Nephron (organoid): Measurements from ENCODE around the gene CEP290.
A peak's percentile ranks its signal among the peaks of the same experiment; 100 is the strongest.

ENCODE experiments used
- H3K27ac Mint-ChIP-seq, 3 experiments: 2 replicates each; pipeline ENCODE4 v1.8.0; 2020; ENCODE audit warnings: mixed read lengths in 3 of 3, mild to moderate bottlenecking in 2 of 3, moderate library complexity in 1 of 3
- H3K27me3 Mint-ChIP-seq: 2 replicates; pipeline ENCODE4 v1.8.0; 2021; ENCODE audit warnings: low read depth, mild to moderate bottlenecking, moderate library complexity, mixed read lengths
- H3K36me3 Mint-ChIP-seq: 2 replicates; pipeline ENCODE4 v1.8.0; 2020; ENCODE audit warnings: low read depth, mixed read lengths
- H3K4me1 Mint-ChIP-seq: 2 replicates; pipeline ENCODE4 v1.8.0; 2020; ENCODE audit warnings: mixed read lengths
- H3K4me3 Mint-ChIP-seq, 3 experiments: 2 replicates each; pipeline ENCODE4 v1.8.0; 2020; ENCODE audit warnings: mild to moderate bottlenecking in 3 of 3, mixed read lengths in 3 of 3, moderate library complexity in 2 of 3
- H3K9me3 Mint-ChIP-seq: 2 replicates; pipeline ENCODE4 v1.8.0; 2020; ENCODE audit warnings: mixed read lengths
- CTCF ChIP-seq, 3 experiments: fragments of 200-600 bp; sonication (generic); IDR thresholded peaks; one replicate each; pipeline ENCODE4 v1.5.0; 2021; ENCODE audit warnings: antibody characterized with exemption in 3 of 3; ENCODE audit not compliant: unreplicated experiment in 3 of 3

The CEP290 gene

GRCh38 chr12:88067301-88067700 is 74.6 kb downstream of the CEP290 start:
- no peaks in the 10 kb centered on the region for H3K27me3 Mint-ChIP-seq
- no peak overlapping the region for H3K27ac Mint-ChIP-seq
- H3K4me1 Mint-ChIP-seq, result no peaks in the 10 kb centered on the region
- TF ChIP-seq CTCF (IDR thresholded peaks at IDR 0.05; ENCODE audit: unreplicated experiment in 3 of 3), result no peak
- H3K9me3 Mint-ChIP-seq, result no peaks in the 10 kb centered on the region
- peaks cover 42% of the 10 kb centered on the region for H3K36me3 Mint-ChIP-seq
- H3K4me3 Mint-ChIP-seq, result no peak overlapping the region

- no peaks in the 10 kb centered on the region for H3K27me3 Mint-ChIP-seq
- H3K36me3 Mint-ChIP-seq, result peaks cover 42% of the 10 kb centered on the region
- H3K4me1 Mint-ChIP-seq, result no peaks in the 10 kb centered on the region
- H3K4me3 Mint-ChIP-seq, result no peak overlapping the region
- H3K9me3 Mint-ChIP-seq, result no peaks in the 10 kb centered on the region
- no peak for TF ChIP-seq CTCF (IDR thresholded peaks at IDR 0.05; ENCODE audit: unreplicated experiment in 3 of 3)
- peak overlapping the region in 1 of 3 experiments; percentile 6 for H3K27ac Mint-ChIP-seq
These were observed 78.5 kb downstream of the CEP290 start for GRCh38 chr12:88063375-88063774.

- H3K9me3 Mint-ChIP-seq, result no peaks in the 10 kb centered on the region
- no peak overlapping the region for H3K4me3 Mint-ChIP-seq
- H3K27me3 Mint-ChIP-seq, result no peaks in the 10 kb centered on the region
These were observed 79.4 kb downstream of the CEP290 start for GRCh38 chr12:88062474-88062873.

GRCh38 chr12:88058719-88059077 is 83.2 kb downstream of the CEP290 start:
- H3K4me1 Mint-ChIP-seq, result no peaks in the 10 kb centered on the region
- peaks cover 63% of the 10 kb centered on the region for H3K36me3 Mint-ChIP-seq
- no peaks in the 10 kb centered on the region for H3K9me3 Mint-ChIP-seq
- peak overlapping the region in 2 of 3 experiments; percentile 38 to 42 for H3K27ac Mint-ChIP-seq
- no peaks in the 10 kb centered on the region for H3K27me3 Mint-ChIP-seq
- H3K4me3 Mint-ChIP-seq, result no peak overlapping the region
- no peak for TF ChIP-seq CTCF (IDR thresholded peaks at IDR 0.05; ENCODE audit: unreplicated experiment in 3 of 3)

More at GRCh38 chr12:88062474-88062873, 79.4 kb downstream of the CEP290 start:
- no peak for TF ChIP-seq CTCF (IDR thresholded peaks at IDR 0.05; ENCODE audit: unreplicated experiment in 3 of 3)
- peaks cover 49% of the 10 kb centered on the region for H3K36me3 Mint-ChIP-seq
- H3K4me1 Mint-ChIP-seq, result no peaks in the 10 kb centered on the region
- no peak overlapping the region for H3K27ac Mint-ChIP-seq

- H3K36me3 Mint-ChIP-seq, result peaks cover 58% of the 10 kb centered on the region
- no peak overlapping the region for H3K4me3 Mint-ChIP-seq
- no peaks in the 10 kb centered on the region for H3K4me1 Mint-ChIP-seq
- H3K27ac Mint-ChIP-seq, result peak overlapping the region in 2 of 3 experiments; percentile 38 to 42
- no peaks in the 10 kb centered on the region for H3K9me3 Mint-ChIP-seq
- no peaks in the 10 kb centered on the region for H3K27me3 Mint-ChIP-seq
- no peak for TF ChIP-seq CTCF (IDR thresholded peaks at IDR 0.05; ENCODE audit: unreplicated experiment in 3 of 3)
These were observed 83.7 kb downstream of the CEP290 start for GRCh38 chr12:88057994-88058718.

- H3K27ac Mint-ChIP-seq, result peak overlapping the region in 2 of 3 experiments; percentile 40 to 78
- H3K4me3 Mint-ChIP-seq, result no peak overlapping the region
- H3K27me3 Mint-ChIP-seq, result no peaks in the 10 kb centered on the region
- H3K4me1 Mint-ChIP-seq, result no peaks in the 10 kb centered on the region
- TF ChIP-seq CTCF (IDR thresholded peaks at IDR 0.05; ENCODE audit: unreplicated experiment in 3 of 3), result no peak
- H3K36me3 Mint-ChIP-seq, result peaks cover 53% of the 10 kb centered on the region
- no peaks in the 10 kb centered on the region for H3K9me3 Mint-ChIP-seq
These were observed 85.3 kb downstream of the CEP290 start for GRCh38 chr12:88056571-88056970.
